NCI-H1694 (cell line): Measurements from ENCODE around the gene MUC22.
"Not testable (repeated sequence)": the region's sequence is repeated elsewhere in the genome, so short reads cannot be mapped to it uniquely, and the experiment has no call there.

Source experiments
- DNase-seq: peaks from one replicate; lab custom pipeline; 2025; lab: John Stamatoyannopoulos, UW

Gene MUC22

DNA sequence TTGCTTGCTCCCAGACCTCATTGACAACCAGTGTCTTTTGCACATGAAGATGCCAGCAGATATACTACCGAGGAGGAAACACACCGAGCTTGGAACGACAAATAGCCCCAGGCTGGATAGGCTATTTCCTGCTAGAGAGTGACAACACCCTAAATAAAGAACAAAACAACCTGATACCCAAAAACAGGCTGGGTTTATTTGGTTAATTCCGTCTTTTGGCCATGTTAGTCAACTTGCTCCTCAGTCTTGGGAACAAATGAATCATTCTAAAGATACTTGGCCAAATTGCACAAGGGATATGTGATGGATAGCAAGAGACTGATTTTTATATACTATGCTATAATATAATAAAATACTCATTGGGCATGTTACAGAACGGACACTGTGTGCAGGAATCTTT lies 11.5 kb upstream of the MUC22 start:
- DNase-seq: no peak

DNA sequence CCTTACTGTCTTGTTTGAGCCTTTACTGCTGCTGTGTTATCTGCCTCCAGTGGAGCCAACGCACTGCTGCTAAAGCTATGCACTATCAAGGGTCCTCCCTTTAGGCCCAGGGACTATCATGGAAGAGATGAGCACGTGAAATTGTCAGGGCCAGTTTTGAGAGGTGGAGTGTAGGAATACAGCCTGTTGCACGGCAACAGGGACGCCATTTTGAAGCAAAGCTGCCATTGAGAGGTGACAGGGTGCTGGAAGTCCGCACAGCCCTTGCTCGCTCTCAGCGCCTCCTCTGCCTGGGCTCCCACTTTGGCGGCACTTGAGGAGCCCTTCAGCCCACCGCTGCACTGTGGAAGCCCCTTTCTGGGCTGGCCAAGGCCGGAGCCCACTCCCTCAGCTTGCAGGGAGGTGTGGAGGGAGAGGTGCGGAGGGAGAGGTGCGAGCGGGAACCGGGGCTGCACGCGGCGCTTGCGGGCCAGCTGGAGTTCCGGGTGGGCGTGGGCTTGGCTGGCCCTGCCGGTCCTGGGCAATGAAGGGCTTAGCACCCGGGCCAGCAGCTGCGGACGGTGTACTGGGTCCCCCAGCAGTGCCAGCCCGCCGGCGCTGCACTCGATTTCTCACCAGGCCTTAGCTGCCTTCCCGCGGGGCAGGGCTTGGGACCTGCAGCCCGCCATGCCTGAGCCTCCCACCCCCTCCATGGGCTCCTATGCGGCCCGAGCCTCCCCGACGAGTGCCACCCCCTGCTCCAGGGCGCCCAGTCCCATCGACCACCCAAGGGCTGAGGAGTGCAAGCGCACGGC lies 10.0 kb upstream of the MUC22 start:
- not testable (repeated sequence) for DNase-seq

DNA sequence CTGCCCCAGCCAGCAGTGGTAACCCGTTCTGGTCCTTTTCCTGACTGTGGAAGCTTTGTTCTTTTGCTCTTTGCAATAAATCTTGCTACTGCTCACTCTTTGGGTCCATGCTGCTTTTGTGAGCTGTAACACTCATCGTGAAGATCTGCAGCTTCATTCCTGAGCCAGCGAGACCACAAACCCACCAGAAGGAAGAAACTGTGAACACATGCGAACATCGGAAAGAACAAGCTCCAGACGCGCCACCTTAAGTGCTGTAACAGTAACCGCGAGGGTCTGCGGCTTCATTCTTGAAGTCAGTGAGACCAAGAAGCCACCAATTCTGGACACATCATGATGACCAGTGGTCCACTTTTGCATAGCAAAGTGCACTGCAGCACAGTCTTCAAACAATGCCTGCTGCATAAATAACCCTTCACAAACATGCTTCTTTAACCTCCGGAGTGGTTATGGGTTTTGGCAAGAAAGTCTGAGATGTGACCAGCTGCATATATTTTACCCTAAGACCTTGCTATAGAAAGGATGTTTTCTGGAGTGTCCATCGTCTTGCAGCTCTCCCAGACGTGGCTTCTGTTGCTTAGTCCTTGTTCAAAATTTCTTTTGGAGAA lies 8.9 kb upstream of the MUC22 start:
- DNase-seq: no peak

DNA sequence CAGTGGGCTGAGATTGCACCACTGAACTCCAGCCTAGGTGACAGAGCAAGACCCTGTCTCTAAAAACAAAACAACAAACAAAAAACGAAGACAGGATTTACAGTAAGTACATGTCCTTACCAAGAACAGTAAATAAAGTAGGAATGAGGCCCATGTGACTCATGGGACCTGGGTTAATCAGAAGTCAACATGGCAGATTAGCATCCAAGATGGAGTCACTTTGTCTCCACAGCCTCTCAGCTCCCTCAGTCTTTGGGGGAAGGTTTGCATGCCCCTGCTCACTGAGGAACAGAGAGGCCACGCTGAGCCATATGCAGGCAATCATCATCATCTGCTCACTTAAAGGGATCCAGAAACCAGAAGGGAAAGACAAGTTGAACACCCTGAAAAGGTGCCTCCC lies 7.8 kb upstream of the MUC22 start:
- no peak for DNase-seq

DNA sequence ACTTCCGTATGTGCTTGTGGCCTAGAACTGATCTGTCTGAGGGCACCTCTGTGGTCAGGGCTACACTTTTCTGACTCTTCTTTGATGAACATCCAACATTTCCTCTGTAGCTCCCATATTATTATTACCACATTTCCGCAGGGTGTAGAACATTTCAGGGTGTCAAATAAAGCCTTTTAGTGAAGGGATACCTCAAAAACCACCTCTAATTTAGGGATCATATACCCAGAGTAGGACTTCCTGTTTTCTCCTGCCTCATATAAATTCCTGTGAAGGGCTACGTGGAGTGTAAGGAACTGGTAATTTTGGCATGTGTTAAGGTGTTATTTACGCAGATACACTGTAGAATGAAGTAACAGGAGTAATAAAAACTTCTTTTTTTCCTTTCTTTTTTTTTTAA lies 5.5 kb upstream of the MUC22 start:
- no peak for DNase-seq

DNA sequence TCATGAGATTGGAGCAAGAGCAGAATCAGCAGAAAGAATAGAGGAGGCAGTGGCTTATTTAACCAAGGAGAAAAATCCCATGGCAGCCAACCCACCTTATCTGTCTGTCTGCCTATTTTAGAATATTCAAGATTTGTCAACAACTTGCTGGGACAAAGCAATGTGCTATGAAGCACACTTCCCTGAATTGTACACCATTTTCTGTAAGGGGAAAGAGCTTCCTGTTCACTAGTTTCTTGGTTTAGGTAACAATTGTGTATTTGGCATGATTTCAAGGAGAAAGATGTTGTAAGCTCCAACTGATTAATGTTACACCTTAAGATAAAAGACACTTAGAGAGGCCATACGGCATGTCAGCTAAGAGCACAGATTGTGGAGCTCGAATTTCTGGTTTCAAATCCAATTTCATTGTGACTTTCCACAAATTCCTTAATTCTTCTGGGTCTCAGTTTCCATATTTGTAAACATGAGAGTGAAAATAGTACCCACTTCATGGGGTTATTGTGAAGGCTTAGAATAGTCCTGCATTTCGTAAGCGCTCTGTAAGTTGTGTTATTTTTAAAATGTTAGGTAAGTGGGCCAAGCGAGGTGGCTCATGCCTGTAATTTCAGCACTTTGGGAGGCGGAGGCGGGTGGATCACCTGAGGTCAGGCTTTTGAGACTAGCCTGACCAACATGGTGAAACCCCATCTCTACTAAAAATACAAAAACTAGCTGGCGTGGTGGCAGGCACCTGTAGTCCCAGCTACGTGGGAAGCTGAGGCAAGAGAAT lies 4.8 kb upstream of the MUC22 start:
- no peak for DNase-seq

DNA sequence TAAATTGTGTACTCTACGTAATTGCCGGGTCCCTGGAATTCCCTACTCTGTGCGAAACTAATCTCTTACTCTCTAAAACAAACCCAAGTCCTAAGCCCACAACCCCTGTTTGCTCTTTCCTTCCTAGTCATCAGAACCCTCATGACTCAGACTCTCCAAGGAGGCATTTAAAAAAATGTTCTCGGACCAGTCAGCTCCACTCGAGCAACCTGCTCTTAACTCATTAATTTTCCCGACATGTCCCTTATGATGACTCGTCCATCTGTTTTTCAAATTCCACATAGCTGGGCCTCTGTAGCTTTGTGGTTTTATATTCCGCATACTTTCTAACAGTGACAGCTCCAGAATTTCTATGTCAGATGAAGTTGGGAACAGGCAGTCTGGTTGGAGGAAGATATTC lies 2.6 kb upstream of the MUC22 start:
- no peak for DNase-seq

DNA sequence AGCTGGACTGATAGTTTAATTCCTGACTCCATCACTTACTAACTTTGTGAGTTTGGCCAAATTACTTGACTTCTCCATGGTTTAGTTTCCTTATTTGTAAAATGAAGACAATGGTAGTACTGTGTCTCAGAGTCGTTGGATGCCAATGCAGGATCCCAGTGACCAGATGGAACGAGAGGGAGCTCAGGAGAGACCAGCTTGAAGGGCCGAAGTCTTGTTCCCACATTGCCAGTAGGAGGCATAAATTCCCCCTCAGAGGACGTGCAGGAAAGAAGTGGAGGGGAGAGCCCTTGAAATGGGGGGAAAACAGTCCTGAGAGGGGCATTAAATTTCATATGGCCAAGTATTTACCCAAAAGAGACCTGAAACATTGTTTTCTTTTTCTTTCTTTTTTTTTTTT lies 2.1 kb upstream of the MUC22 start:
- no peak for DNase-seq

DNA sequence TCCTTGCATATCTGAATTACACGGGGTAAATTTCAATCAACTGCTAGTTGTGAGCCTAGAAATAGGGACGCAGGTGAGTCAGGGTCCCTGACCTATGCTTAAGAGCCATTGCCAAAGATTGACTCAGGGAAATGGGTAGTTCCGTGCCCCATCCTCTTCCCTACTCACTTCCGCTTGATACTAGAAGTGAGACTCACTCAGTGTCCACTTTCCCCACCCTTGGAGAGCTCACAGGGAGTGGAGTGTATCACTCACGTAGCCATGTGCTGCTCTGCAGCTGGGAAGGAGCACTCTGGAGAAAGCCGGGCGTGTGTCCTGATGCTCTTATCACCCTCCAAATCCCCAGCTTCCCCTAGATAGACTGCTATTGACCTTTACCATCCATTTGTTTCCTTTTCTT lies 543 bp upstream of the MUC22 start:
- DNase-seq: no peak

DNA sequence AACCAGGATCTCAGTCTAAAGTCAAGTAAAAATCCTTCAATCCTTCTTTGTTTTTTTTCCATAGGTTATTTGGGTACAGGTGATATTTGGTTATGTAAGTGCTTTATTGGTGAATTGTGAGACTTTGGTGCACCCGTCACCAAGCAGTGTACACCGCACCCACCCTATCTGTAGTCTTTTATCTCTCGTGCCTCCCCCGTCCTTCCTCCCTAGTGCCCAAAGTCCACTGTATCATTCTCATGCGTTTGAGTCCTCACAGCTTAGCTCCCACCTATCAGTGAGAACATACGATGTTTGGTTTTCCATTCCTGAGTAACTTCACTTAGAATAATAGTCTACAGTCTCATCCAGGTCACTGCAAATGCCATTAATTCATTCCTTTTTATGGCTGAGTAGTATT lies 879 bp downstream of the MUC22 start:
- no peak for DNase-seq

DNA sequence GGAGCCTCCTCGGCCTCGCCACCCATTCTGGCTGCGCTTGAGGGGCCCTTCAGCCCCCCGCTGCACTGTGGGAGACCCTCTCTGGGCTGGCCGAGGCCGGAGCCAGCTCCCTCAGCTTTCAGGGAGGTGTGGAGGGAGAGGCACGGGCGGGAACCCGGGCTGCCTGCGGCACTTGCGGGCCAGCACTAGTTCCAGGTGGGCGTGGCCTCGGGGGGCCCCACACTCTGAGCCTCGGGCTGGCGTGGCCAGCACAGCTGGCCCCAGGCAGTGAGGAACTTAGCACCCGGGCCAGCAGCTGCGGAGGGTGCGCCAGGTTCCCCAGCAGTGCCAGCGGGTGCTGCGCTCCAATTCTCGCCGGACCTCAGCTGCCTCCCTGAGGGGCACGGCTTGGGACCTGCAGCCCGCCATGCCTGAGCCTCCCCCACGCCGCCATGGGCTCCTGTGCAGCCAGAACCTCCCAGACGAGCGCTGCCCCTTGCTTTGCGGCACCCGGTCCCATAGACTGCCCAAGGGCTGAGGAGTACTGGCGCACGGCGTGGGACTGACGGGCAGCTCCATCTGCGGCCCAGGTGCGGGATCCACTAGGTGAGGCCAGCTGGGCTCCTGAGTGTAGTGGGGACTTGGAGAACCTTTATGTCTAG lies 6.5 kb downstream of the MUC22 start:
- DNase-seq: no peak

DNA sequence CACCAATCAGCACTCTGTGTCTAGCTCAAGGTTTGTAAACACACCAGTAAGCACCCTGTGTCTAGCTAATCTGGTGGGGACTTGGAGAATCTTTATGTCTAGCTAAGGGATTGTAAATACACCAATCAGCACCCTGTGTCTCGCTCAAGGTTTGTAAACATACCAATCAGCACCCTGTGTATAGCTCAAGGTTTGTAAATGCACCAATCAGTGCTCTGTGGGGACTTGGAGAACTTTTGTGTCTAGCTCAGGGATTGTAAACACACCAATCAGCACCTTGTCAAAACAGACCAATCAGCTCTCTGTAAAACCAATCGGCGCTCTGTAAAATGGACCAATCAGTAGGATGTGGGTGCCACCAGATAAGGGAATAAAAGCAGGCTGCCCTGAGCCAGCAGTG lies 7.2 kb downstream of the MUC22 start:
- DNase-seq: not testable (repeated sequence)

DNA sequence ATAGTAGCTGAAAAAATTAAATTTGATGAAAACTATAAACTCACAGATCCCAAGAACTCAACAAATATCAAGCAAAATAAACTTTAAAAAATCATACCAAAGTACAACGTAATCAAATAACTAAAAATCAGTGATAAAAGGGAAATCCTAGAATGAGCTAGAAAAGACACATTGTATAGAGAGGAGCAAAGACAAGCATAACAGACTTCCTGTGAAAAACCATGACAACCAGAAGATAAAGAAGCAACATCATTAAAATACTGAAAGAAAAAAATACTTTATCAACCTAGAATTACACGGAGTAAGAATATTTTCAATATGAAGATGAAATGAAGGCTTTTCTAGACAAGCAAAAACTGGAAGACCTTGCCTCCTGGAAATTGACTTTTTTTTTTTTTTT lies 9.8 kb downstream of the MUC22 start:
- no peak for DNase-seq

DNA sequence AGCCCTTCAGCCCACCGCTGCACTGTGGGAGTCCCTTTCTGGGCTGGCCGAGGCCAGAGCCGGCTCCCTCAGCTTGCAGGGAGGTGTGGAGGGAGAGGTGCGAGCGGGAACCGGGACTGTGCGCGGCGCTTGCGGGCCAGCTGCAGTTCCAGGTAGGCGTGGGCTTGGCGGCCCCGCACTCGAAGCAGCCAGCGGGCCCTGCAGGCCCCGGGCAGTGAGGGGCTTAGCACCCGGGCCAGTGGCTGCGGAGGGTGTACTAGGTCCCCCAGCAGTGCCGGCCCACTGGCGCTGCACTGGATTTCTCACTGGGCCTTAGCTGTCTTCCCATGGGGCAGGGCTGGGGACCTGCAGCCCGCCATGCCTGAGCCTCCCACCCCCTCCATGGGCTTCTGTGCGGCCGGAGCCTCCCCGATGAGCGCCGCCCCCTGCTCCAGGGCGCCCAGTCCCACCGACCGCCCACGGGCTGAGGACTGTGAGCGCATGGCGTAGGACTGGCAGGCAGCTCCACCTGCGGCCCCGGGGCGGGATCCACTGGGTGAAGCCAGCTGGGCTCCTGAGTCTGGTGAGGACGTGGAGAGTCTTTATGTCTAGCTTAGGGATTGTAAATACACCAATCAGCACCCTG lies 10.5 kb downstream of the MUC22 start:
- not testable (repeated sequence) for DNase-seq

DNA sequence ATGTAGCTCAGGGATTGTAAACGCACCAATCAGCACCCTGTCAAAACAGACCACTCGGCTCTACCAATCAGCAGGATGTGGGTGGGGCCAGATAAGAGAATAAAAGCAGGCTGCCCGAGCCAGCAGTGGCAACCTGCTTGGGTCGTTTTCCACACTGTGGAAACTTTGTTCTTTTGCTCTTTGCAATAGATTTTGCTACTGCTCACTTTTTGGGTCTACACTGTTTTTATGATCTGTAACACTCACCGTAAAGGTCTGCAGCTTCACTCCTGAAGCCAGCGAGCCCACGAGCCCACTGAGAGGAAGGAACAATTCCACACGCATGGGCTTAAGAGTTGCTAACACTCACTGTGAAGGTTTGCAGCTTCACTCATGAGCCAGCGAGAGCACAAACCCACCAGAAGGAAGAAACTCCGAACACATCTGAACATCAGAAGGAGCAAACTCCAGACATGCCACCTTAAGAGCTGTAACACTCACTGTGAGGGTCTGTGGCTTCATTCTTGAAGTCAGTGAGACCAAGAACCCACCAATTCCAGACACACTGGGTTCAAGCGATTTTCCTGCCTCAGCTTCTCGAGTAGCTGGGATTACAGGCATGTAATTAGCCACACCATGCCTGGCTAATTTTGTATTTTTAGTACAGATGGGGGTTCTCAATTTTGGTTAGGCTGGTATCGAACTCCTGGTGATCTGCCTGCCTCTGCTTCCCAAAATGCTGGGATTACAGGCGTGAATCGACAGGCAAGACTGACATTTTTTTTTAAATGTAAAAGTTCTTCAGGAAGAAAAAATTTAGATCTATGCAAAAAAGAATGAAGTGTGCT lies 11.6 kb downstream of the MUC22 start:
- DNase-seq: not testable (repeated sequence)

DNA sequence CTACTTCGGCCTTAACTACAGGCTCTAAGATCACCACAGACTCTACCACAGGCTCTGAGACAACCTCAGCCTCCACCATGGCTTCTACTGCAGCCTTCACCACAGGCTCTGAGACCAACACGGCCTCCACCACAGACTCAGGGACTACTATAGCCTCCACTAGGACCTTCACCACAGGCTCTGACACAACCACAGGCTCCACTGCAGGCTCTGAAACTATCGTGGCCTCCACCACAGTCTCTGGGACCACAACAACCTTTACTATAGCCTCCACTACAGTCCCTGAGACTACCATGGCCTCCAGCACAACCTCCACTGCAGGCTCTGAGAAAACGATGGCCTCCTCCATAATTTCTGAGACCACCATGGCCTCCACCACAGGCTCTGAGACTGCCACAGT lies 15.3 kb downstream of the MUC22 start:
- DNase-seq: no peak

DNA sequence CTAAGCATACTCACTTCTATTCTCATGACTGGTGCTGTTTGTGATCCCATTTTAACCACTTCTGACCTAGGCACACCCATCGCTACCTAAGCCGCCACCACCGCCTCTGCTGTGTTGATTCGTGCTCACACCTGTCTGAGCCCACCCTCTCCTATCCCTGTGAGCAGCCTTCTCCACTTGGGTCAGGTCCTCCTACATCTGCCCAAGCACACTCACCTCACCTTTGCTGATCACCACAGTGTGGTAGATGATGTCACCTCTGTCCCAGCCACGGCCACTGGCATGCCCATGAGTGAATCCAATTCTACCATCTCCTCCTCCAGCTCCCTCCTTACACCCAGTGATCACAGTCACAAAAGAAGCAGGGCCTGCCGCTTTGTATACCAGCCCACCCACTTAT lies 20.8 kb downstream of the MUC22 start:
- no peak for DNase-seq

DNA sequence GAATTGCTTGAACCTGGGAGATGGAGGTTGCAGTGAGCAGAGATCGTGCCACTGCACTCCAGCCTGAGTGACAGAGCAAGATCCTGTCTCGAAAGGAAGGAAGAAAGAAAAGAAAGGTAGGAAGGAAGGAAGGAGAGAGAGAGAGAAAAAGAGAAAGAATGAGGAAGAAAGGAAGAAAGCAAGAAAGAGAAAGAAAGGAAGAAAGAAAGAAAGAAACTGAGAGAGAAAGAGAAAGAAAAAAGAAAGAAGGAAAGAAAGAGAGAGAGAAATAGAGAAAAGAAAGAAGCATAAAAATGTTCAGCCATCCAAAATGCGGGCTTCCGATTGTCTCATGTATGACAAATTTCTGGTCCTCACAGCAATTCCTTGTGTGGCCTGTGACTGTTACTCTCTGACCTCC lies 22.8 kb downstream of the MUC22 start:
- DNase-seq: no peak

DNA sequence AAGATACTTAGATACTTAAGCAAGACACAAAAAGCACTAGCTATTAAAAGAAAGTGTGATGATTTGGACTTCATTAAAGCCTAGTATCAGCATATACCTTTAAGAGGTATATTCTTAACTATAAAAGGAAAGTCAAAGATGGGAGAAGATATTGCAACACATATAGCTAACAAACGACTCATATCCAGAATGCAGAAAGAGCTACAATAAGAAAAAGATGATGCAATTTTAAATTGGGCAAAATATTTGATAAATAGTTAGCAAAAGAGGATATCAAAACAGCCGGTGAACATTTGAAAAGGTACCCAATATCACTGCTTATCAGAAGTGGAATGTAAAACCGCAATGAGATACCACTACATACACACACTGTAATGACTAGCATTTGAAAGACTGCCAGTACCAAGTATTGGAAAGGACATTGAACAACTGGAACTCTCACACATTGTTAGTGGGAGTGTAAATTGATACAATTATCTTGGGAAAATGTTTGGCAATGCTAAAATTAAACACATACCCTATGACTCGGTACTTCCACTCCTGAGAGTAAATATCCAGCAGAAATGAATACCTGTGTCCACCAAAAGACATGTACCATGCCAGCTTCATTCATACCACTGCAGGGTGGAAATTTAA lies 25.7 kb downstream of the MUC22 start:
- DNase-seq: no peak

DNA sequence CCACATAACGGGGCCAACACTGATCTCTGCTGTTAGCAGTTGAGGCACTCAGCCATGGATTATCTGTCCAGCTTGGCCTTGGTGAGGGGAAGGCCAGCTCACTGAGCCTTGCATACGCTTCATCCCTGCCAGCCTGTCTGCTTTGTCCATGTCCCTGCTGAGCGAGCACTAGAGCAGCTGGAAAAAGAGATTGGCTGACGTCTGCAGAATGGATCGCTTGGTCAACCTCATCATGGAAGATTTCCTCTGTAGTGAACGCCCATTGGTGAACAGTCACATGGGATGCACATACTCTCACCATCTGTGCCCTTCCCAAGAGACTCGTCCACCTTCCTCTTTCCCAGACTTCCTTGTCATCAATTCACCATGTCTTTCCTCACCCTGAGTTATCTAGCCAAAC lies 26.9 kb downstream of the MUC22 start:
- no peak for DNase-seq

DNA sequence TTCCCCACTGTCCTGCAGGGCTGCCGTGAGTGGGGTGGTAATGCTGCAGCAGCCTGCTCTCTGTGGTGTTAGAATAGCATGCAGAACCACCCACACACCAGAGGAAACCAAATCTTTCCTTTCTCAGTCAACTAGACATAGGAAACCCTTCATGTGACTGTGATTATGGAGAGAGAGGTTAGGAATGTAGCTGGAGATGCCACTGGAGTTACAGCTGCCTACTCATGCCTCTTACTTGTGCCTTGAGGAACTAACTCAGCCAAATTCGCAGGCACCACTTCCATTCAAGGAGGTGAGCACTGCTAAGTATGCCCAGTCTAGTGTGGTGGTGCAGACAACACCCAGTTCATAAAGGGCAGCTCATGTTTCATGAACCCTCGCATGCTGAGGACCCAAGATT lies 27.4 kb downstream of the MUC22 start:
- DNase-seq: no peak
